ENCODE measurements around the gene PTPRN2.
"Not testable (repeated sequence)": the region's sequence is repeated elsewhere in the genome, so short reads cannot be mapped to it uniquely, and the experiment has no call there.

PTPRN2 gene

DNA sequence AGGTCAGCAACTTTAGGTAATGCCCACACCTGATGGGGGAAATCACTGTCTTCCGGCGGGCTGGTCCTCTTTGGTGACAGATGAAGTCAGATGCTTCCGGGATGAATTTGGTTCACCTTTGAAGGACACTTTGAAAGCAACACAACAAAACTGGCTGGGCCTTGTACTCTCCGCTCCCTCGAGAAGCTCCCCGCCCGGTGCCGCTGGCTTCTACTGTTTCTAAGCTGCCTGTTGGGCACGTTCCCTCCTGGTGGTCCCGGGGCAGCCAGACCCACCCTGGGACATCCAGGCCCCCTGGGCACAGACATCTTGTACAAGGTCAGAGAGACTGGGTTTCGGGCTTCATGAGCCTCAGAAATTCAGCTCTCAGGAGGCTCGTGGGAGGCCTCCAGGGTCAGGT, 798.5 kb downstream of the PTPRN2 start:
- Mint-ChIP-seq H3K4me3 (no peak overlapping the region), H3K27me3 (no peaks in the 10 kb centered on the region), H3K36me3 (ENCODE audit: low read depth) (no peaks in the 10 kb centered on the region), H3K27ac (no peak overlapping the region), H3K4me1 (ENCODE audit: low read depth) (no peaks in the 10 kb centered on the region), H3K9me3 (no peaks in the 10 kb centered on the region)

DNA sequence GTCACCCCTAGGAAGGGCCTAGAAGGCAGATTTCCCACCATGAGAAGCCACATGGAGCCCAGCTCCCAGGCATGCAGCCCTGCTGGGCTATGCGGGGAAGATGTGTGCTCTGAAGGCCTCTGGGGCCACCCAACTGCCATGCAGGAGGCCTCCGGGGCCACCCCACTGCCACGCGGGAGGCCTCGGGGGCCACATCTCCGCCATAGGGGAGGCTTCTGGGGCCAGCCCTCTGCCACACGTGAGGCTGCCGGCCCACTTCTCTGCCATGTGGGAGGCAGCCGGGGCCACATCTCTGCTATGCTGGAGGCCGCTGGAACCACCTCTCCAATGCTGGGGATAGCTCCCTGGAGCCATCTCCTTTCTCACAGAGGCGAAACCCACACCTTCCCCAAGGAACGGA, 799.0 kb downstream of the PTPRN2 start:
- Mint-ChIP-seq H3K27me3 (no peaks in the 10 kb centered on the region), H3K9me3 (no peaks in the 10 kb centered on the region), H3K36me3 (ENCODE audit: low read depth) (no peaks in the 10 kb centered on the region), H3K4me1 (ENCODE audit: low read depth) (no peaks in the 10 kb centered on the region), H3K4me3 (no peak overlapping the region), H3K27ac (no peak overlapping the region)

DNA sequence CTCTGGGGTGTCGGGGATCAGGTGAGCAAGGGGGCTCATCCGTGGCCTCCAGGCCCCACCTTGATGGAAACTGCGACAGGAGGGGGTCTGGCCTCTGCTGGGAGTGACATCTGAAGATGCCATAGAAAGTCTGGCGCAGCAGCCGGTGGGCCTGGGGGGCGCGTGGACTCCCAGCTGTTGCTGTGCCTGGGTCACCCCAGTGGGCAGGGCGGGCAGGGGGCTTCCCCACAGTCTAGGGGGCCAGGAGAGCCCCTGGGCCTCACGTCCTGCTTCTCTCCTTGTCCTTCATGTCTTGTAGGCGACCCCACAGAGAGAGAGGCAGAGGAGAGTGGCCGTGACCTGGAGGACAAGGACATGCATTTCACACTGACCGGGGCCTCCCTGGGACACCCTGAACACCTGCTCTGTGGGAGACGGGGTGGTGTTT, 800.3 kb downstream of the PTPRN2 start:
- Mint-ChIP-seq H3K36me3 (ENCODE audit: low read depth) (no peaks in the 10 kb centered on the region), H3K27ac (no peak overlapping the region), H3K4me1 (ENCODE audit: low read depth) (no peaks in the 10 kb centered on the region), H3K9me3 (no peaks in the 10 kb centered on the region), H3K27me3 (no peaks in the 10 kb centered on the region), H3K4me3 (no peak overlapping the region)

DNA sequence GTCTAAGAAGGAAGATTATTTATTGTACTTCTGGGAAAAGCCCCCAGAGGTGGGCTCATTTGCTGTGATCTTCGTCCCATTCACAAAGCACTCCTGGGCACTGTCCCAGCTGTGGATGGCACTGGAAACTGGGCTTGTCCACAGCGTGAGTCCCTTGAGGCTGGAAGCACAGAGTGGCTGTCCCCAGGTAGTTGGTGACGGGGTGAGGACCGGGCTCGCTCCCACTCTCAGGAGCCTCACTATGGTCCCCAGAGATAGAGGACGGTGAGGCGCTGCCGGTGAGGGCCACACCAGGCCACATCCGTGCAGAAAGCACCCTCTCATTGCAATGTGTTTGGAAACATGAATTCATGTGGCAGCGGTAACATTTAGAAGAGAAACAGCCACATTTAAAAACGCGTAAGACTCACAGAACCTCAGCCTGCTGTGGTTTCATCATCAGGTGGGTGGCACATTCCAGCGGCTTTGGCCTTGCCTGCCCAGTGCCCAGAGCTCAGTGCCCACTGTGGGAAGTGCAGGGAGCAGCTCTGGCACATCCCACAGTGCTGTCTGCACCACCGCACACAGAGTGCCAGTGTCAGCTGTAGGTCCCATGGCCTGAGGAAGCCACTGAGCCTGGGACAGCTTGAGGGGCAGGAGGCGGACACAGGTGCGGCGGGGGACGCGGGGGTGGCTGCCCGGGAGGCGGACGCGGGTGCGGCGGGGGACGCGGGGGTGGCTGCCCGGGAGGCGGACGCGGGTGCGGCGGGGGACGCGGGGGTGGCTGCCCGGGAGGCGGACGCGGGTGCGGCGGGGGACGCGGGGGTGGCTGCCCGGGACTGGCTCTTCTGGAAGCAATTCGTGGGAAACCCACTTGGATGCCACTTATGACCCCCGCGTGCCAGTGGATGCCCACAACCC, 801.0 kb downstream of the PTPRN2 start:
- Mint-ChIP-seq H3K27me3 (no peaks in the 10 kb centered on the region), H3K36me3 (ENCODE audit: low read depth) (no peaks in the 10 kb centered on the region), H3K27ac (no peak overlapping the region), H3K4me3 (no peak overlapping the region), H3K4me1 (ENCODE audit: low read depth) (no peaks in the 10 kb centered on the region), H3K9me3 (no peaks in the 10 kb centered on the region)

DNA sequence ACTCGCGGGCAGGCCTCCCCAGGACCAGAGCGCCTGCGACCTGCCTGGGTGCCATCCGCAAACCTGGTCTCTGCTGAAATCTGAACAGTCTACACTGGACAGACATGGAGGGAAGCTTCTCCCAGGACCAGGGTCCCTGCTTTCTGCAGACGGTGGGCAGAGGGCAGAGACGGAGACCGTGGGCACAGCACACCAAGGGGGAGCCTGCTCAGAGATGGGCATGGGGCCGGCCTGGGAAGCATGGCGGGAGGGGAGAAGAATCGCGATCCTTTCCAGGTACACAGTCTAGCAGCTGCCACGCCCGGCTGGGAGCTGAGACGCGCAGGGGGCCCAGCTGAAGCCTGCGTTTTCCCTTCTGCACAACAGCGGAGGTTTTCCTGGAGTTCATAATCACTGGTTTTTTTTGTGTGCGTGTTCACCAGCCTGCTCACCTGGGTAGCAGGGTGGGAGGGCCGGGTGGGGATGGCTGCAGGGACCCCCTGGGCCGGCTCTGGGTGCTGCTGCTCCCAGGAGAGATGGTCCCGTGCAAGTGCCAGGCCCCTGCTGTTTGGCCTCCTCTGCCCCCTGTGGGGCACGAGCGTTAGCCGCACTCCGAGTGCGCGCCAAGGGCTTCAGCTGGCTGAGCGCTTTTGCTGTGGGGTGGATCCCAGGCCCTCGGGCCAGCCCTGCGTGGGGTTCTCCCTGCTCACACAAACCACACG, 802.0 kb downstream of the PTPRN2 start:
- Mint-ChIP-seq H3K27me3 (no peaks in the 10 kb centered on the region), H3K4me1 (ENCODE audit: low read depth) (no peaks in the 10 kb centered on the region), H3K27ac (no peak overlapping the region), H3K9me3 (no peaks in the 10 kb centered on the region), H3K36me3 (ENCODE audit: low read depth) (no peaks in the 10 kb centered on the region), H3K4me3 (no peak overlapping the region)

DNA sequence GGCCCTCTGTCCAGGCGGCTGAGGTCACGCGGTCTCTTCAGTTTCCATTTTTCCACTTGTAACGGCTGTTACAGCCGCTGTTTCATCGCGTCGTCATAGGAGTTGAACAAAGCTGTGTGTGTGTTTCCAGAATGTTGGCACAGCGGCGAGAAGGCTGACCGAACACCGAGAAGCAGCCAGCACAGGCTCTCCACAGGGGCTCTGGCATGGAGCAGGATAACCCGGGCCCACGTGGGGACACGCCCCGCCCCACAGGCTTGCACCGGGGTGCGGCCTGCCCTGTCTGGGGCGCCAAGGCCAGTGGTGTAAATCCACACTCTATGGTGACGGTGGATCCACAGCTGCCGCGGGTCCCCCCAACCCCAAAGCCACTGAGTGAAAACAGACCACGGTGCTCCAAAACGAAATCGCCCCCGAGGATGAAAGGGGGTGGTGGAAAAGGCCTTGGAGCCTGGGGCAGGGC, 802.6 kb downstream of the PTPRN2 start:
- Mint-ChIP-seq H3K27ac (no peak overlapping the region), H3K4me3 (no peak overlapping the region), H3K4me1 (ENCODE audit: low read depth) (no peaks in the 10 kb centered on the region), H3K9me3 (no peaks in the 10 kb centered on the region), H3K27me3 (no peaks in the 10 kb centered on the region), H3K36me3 (ENCODE audit: low read depth) (no peaks in the 10 kb centered on the region)

DNA sequence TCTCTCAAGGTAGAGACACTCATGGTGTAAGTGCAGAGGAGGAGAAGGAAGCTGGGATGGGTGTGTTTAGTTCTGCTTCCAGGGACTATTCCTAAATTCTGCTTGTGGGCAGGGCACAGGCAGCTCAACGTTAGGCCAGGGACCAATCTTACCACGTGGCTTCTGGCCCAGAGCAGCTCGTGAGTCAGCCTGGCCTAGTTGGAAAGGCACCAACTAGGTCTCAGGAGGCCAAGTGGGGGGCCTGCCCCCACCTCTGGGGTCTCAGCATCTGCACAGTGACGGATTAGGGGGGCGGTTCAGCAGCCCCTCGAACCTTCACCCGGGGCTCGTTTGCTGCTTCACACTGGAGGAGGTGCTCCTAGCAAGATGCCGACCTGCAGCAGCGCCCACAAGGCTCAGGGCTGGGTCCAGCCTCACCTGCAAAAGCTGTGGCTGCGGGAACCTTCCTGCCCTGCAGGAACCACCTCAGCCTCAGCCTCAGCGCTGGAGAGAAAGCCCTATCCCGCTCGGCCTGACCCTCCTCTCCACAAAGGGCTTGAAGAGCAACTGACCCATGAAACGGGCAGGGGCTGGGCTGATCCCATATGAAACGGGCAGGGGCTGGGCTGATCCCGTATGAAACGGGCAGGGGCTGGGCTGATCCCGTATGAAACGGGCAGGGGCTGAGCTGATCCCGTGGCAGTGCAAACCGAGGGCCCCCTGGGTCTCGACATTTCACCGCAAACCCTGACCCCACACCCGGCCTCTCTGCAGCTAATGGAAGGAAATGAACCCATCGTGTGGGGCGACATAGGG, 803.4 kb downstream of the PTPRN2 start:
- Mint-ChIP-seq H3K4me1 (ENCODE audit: low read depth) (no peaks in the 10 kb centered on the region), H3K27me3 (no peaks in the 10 kb centered on the region), H3K9me3 (no peaks in the 10 kb centered on the region), H3K36me3 (ENCODE audit: low read depth) (no peaks in the 10 kb centered on the region), H3K27ac (no peak overlapping the region), H3K4me3 (no peak overlapping the region)

DNA sequence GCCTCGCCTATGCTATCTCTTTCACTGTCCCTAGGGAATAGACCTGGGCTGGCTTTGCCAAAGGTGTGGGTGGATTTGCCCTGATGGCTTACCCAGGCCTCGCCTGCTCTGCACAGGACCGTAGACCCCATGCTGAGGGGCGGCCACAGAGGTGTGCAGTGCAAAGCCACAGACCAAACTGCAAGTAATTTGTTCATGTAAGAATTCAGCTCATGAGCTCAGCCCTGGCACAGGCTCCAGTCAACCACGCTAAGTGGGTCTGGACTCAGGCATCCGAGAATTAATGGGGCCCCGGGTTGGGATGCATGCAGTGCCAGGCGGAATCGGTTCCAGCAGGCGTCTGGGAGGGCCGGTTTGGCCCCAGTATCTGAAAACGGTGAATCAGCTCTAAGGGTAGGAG, 805.6 kb downstream of the PTPRN2 start:
- Mint-ChIP-seq H3K4me3 (no peak overlapping the region), H3K9me3 (no peaks in the 10 kb centered on the region), H3K36me3 (ENCODE audit: low read depth) (no peaks in the 10 kb centered on the region), H3K27ac (no peak overlapping the region), H3K4me1 (ENCODE audit: low read depth) (no peaks in the 10 kb centered on the region), H3K27me3 (peaks cover 1% of the 10 kb centered on the region)

DNA sequence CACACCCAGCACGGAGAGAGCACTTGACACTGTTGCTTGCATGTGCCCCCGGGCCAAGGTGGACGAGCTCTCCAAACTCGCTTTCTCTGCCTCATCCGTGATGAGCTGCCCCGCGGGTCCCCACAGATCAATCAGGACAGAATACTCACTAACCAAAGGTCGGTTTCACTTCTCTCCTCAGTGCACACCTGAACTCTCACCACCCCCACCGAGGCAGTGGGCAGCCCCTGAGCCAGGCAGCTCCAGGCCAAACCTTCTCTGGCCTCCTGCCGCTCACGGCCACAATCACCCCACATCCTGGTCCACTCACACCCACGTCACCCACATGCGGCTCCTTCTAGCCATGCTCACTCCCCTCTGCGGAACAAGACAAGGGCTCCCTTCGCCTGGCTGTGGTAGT, 806.9 kb downstream of the PTPRN2 start:
- H3K27me3 Mint-ChIP-seq: peaks cover 5% of the 10 kb centered on the region
- H3K4me3 Mint-ChIP-seq: no peak overlapping the region
- H3K4me1 Mint-ChIP-seq (ENCODE audit: low read depth): no peaks in the 10 kb centered on the region
- no peaks in the 10 kb centered on the region for H3K9me3 Mint-ChIP-seq
- no peak overlapping the region for H3K27ac Mint-ChIP-seq
- H3K36me3 Mint-ChIP-seq (ENCODE audit: low read depth): no peaks in the 10 kb centered on the region

DNA sequence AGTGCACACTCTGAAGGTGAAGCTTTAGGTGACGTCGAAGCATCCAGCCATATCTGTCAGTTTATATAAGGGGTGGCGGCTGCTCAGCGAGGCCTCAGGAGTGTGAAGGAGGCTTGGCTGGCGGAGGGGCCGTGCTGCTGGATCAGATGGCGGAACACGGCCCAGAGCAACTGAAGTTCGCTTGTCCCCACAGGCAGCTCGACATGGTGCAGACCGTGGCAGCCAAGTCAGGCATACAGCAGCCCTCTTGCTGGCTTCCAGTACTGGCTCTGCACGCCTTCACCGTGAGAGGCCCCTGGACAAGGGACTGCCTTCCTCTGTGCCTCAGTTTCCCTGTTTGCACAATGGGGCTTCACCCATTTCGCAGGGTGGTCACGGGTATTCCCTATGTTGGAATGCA, 807.3 kb downstream of the PTPRN2 start:
- H3K9me3 Mint-ChIP-seq: no peaks in the 10 kb centered on the region
- no peaks in the 10 kb centered on the region for H3K4me1 Mint-ChIP-seq (ENCODE audit: low read depth)

DNA sequence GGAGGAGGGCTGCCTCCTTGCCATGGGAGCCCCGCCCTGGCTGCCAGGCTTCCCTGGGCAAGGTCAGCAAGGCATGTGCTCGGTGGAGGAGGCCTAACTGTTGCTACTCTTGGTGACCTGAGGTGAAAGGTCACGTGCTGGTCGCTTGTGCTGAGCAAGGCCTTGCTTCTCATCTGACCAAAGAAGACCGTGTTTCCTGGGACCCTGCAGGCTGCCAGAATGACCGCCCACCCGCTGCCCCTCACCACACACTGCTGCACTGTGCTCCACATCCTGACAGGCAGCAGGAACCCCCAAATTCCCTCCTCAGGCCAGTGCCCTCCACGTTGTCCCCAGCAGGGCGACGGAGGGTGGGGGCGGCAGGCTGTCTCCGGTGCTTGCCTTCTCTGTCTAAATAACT, 808.4 kb downstream of the PTPRN2 start:
- H3K27ac Mint-ChIP-seq: no peak overlapping the region
- no peaks in the 10 kb centered on the region for H3K9me3 Mint-ChIP-seq
- no peaks in the 10 kb centered on the region for H3K36me3 Mint-ChIP-seq (ENCODE audit: low read depth)
- H3K27me3 Mint-ChIP-seq: peaks cover 5% of the 10 kb centered on the region
- no peaks in the 10 kb centered on the region for H3K4me1 Mint-ChIP-seq (ENCODE audit: low read depth)
- H3K4me3 Mint-ChIP-seq: no peak overlapping the region

More for the DNA sequence above, 807.3 kb downstream of the PTPRN2 start:
- Mint-ChIP-seq H3K36me3 (ENCODE audit: low read depth) (no peaks in the 10 kb centered on the region), H3K27ac (no peak overlapping the region), H3K4me3 (no peak overlapping the region), H3K27me3 (peaks cover 5% of the 10 kb centered on the region)

DNA sequence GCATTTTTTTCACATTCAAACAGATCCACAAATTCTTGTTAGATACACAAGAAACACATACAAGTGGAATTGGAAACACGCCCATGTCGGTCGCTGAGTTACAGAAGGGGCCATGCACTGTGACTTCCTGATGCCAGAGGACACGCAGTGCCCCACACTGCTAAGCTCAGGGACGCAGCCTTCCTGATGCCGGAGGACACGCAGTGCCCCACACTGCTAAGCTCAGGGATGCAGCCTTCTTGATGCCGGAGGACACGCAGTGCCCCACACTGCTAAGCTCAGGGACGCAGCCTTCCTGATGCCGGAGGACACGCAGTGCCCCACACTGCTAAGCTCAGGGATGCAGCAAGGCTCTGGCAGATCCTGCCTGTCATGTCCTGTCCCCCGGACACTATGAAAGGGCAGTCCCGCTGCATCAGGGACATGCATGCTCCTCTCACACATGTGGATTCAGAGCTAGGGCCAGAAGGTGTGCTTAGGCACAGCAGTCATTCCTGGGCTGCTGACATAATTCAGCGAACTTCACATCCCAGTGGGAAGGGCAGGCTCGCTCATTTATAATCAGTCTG, 810.3 kb downstream of the PTPRN2 start:
- not testable (repeated sequence) for H3K9me3 Mint-ChIP-seq; H3K4me3 Mint-ChIP-seq; H3K27ac Mint-ChIP-seq; H3K27me3 Mint-ChIP-seq; H3K36me3 Mint-ChIP-seq (ENCODE audit: low read depth); H3K4me1 Mint-ChIP-seq (ENCODE audit: low read depth)

DNA sequence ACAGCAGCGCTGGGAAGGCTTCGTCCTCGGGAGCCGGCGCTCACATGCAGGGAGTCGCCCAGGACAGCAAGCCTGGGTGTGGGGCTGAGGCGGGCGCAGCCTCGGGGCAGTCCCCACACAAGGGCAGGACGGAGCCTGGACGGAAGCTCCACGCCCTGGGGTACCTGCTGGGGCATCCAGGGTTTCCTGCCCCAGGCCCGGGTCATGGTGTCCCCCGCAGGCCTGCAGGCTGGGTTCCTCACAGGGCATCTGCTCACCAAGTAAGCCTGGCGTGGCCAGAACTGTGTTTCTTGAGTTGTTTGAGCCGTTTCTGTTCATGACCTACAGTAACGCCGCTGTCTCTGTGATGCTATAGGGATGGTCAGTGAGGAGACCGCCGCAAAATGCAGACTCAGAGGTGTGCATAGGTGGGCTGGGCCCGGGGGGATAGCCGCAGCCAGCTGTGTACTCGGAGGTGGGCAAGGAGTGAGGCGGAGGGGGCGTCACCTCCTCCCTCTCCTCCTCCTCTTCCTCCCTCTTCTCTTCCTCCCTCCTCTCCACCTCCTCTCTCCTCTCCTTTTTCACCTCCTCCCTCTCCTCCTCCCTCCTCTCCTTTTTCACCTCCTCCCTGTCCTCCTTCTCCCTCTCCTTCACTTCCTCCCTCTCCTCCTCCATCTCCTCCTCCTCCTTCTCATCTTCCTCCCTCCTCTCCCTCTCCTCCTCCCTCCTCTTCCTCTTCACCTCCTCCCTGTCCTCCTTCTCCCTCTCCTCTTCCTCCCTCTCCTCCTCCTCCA, 811.9 kb downstream of the PTPRN2 start:
- Mint-ChIP-seq H3K9me3 (peaks cover 7% of the 10 kb centered on the region), H3K36me3 (ENCODE audit: low read depth) (no peaks in the 10 kb centered on the region), H3K4me1 (ENCODE audit: low read depth) (no peaks in the 10 kb centered on the region), H3K27ac (no peak overlapping the region), H3K4me3 (no peak overlapping the region), H3K27me3 (peaks cover 11% of the 10 kb centered on the region)

DNA sequence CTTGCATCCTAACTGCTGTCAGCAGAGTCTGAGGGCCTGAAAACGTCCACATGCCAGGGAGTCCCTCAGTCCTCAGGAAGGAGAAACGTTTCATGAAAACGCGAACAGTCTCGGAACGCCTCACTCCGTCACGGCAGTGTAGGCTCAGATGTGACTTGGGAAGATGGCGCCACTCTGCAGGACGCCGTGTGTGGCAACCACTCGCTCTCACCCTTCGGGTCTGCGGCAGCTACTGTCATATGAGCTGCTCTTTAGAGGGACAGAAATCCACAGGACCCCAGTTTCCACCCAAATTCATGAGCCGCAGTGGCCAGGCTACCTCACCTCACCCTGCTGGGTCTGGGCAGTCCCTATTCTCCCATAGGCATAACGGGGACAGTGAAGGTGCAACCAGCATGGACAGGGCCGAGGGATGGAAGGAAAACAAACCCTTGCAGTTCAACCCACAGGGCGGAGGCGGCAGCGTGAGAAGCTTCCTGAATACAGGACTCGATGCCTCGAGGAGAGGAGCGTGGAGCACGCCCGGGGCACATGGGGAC, 812.5 kb downstream of the PTPRN2 start:
- Mint-ChIP-seq H3K4me3 (no peak overlapping the region), H3K9me3 (peaks cover 7% of the 10 kb centered on the region), H3K27me3 (peaks cover 11% of the 10 kb centered on the region), H3K27ac (no peak overlapping the region), H3K36me3 (ENCODE audit: low read depth) (no peaks in the 10 kb centered on the region), H3K4me1 (ENCODE audit: low read depth) (no peaks in the 10 kb centered on the region)
